NCI-H748 treated with DMSO at 0.1 percent for 48 hours (cell line): ENCODE data around the gene SAT2.
"Not testable (repeated sequence)": the region's sequence is repeated elsewhere in the genome, so short reads cannot be mapped to it uniquely, and the experiment has no call there.

Experiments
- DNase-seq: peaks from one replicate; lab custom pipeline; 2025; lab: John Stamatoyannopoulos, UW

The SAT2 gene

GRCh38 chr17:7634384-7634783, 6.8 kb upstream of the SAT2 start:
- DNase-seq: no peak

GRCh38 chr17:7633093-7633492, 5.5 kb upstream of the SAT2 start:
- DNase-seq: no peak

GRCh38 chr17:7632492-7632894, 4.9 kb upstream of the SAT2 start:
- peak; percentile 16 for DNase-seq

- no peak for DNase-seq
Observed at GRCh38 chr17:7631398-7632380, 4.1 kb upstream of the SAT2 start.

- DNase-seq: no peak
Observed at GRCh38 chr17:7629939-7630571, 2.4 kb upstream of the SAT2 start, which contains the start of gene SHBG. Gene SHBG, plus strand, starts transcription at chr17:7630135. Its CDS starts 38 bp downstream, at chr17:7630173.

GRCh38 chr17:7626956-7627249, 718 bp downstream of the SAT2 start:
- DNase-seq: no peak

- no peak for DNase-seq
Observed at GRCh38 chr17:7626307-7626706, 1.3 kb downstream of the SAT2 start.

- DNase-seq: not testable (repeated sequence)
Observed at GRCh38 chr17:7625749-7626148, 1.9 kb downstream of the SAT2 start.

GRCh38 chr17:7623661-7624060, 4.0 kb downstream of the SAT2 start:
- no peak for DNase-seq

GRCh38 chr17:7620835-7621234, 6.8 kb downstream of the SAT2 start:
- DNase-seq: no peak

- no peak for DNase-seq
Observed at GRCh38 chr17:7618608-7619007, 9.0 kb downstream of the SAT2 start.

GRCh38 chr17:7615265-7615747, 12.3 kb downstream of the SAT2 start:
- no peak for DNase-seq

GRCh38 chr17:7614425-7615264, 13.0 kb downstream of the SAT2 start, which contains the start of gene FXR2:
Gene FXR2, minus strand, starts transcription at chr17:7614897. Its CDS starts 365 bp downstream, at chr17:7614532.
- peak; percentile 100 for DNase-seq

GRCh38 chr17:7613769-7614424, 13.7 kb downstream of the SAT2 start:
- no peak for DNase-seq

- no peak for DNase-seq
Observed at GRCh38 chr17:7612294-7612640, 15.4 kb downstream of the SAT2 start.

GRCh38 chr17:7611635-7612293, 15.9 kb downstream of the SAT2 start:
- DNase-seq: no peak

GRCh38 chr17:7610641-7611040, 17.0 kb downstream of the SAT2 start:
- no peak for DNase-seq

GRCh38 chr17:7606280-7606679, 21.3 kb downstream of the SAT2 start:
- no peak for DNase-seq

- DNase-seq: not testable (repeated sequence)
Observed at GRCh38 chr17:7597561-7597960, 30.1 kb downstream of the SAT2 start.

GRCh38 chr17:7593296-7593695, 34.3 kb downstream of the SAT2 start:
- DNase-seq: no peak

- DNase-seq: no peak
Observed at GRCh38 chr17:7592422-7593021, 35.1 kb downstream of the SAT2 start.
